GM20431 (cell line): ENCODE results near the gene CRTC3.
"Not testable (repeated sequence)": the region's sequence is repeated elsewhere in the genome, so short reads cannot be mapped to it uniquely, and the experiment has no call there.

ENCODE experiments used
- in situ Hi-C: fragments of 300-500 bp; cut with MseI, MboI; formaldehyde crosslinking; loops from one replicate; pipeline ENCODE4 v1.15.0; 2020; ENCODE audit warnings: low sequenced_read_pairs; ENCODE audit not compliant: unreplicated experiment

The CRTC3 gene

DNA sequence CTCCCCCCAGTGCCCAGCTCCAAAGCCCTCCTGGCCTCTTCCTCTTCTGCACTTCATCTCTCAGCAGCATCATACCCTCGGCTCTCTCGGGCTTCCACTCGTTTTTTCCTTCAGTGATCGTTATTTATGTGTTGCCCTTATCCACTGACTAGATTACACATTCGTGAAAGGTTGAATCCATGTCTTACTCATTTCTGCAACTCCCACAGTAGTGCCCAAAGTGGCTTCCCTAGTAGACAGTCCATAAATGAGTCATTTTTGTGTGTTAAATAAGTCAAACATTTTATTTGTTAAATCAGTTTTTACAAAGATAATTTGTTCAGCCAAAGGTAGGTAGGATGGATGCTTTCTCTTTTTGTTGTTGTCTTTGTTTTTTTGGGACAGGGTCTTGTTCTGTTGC, 87.4 kb downstream of the CRTC3 start:
- in situ Hi-C loops = loop anchor here (25.0 kb wide), 1 partner anchor 280 kb away; no protein-coding TSS in a partner anchor

DNA sequence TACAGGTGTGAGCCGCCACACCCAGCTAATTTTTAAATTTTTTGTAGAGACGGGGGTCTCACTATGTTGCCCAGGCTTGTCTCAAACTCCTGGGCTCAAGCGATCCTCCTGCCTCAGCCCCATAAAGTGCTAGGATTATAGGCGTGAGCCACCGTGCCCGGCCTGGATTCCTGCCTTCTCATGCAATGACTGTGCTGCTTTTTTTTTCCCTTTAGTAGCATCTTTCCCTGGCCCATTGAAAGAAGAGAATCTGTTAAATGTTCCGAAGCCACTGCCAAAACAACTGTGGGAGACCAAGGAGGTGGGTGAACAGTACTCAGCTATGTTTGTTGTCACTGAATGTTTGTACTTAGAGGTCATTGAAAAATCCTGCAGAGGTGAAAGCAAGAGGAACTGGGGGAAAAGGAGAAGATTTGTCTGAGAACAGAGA, 88.0 kb downstream of the CRTC3 start:
- in situ Hi-C loops = loop anchor here (25.0 kb wide), 1 partner anchor 280 kb away; no protein-coding TSS in a partner anchor

DNA sequence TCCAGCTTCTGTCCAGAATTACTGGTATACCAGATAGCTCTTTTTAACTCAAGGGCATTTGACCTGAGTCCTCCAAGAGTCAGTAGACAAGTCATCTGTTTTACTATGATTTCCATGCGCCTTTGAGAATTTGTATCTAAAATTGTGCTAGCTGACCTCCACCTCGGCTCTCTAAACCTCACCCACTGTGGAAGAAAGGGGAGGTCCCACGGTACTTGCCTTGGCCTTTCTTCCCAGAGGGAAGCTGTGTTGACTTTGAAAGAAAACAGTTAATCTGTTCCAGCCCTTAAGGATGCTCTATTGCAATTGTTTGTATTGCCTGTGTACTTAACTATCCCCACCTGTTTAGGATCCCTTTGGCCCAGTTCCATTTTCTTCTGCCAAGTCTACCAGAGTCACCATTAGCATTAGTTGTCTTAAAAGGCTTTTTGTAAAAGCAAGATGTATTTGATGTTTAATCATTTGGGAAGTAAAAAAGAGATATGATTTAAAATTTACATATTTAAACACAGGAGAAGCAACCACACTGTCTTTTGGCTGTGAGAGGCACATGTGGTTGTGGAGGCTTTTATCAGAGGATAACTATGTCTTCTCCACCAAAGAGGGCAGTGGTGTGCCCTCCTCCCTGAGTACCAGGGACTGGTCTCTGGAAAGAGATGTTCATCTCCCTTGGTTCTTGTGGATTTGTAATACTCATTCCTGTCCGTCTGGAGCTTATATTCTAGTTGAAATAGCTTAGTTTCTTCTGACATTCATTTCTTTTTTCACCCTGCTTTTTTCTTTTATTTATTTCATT, 88.8 kb downstream of the CRTC3 start:
- in situ Hi-C loops = loop anchor here (25.0 kb wide), 1 partner anchor 281 kb away; no protein-coding TSS in a partner anchor

GRCh38 chr15:90619468-90619867, 89.7 kb downstream of the CRTC3 start:
- in situ Hi-C loops = loop anchor here (25.0 kb wide), 1 partner anchor 282 kb away; no protein-coding TSS in a partner anchor

GRCh38 chr15:90619939-90620338, 90.2 kb downstream of the CRTC3 start:
- in situ Hi-C loops = loop anchor here (25.0 kb wide), 1 partner anchor 283 kb away; no protein-coding TSS in a partner anchor

DNA sequence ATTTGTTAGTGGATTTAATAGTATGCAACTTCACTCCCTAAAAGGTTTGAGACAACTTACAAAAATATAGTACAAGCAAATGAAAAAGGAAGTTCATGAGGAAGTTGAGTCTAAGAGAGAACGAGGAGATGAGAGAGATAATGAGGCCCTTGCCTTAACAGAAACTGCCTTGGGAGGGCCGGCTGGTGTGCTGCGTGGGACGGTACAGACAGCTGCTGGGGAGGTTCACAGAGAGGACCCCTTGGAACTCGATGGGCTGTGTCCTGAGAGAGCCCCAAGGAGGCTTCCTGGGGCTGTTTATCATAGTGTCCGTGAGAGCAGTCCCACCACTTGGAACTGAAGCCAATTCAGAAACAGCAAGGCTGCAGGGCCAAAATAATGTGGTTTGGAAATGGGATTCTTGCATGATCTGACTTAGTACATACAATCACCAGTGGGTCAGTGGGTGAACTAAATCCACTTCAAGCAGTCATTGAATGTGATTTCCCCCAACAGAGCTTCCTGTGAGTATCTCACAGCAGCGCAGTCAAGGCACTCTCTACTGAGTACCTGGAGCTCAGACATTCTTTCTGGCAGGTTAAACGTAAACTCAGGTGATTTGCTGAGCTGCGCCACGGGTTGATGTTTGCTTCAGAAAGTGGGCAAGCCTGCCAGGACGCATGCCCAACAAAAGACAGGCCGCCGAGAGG, 90.8 kb downstream of the CRTC3 start:
- in situ Hi-C loops = loop anchor here (25.0 kb wide), 1 partner anchor 283 kb away; no protein-coding TSS in a partner anchor

DNA sequence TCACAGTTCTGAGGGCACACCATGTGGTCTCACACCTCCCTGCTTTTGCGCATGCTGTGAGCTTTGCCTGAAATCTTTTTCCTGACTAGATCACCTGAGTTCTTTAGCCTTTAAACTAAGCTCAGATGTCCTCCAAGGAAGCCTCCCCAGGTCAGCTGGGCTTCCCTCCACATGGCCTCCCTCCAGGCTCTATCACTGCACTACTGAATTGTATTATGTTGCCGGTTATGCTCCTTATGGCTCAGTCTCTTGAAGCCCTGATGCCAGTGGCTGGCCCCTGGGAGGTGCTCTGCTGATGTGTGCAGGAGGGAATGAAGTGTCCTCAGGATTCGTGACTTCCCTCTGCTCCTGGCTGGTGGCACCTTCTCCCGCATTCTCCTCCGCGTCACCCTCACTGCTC, 94.1 kb downstream of the CRTC3 start:
- in situ Hi-C loops = loop anchor here (25.0 kb wide), 1 partner anchor 287 kb away; no protein-coding TSS in a partner anchor

- in situ Hi-C loops = loop anchor here (25.0 kb wide), 1 partner anchor 287 kb away; no protein-coding TSS in a partner anchor
Measured at GRCh38 chr15:90624278-90624981, 94.7 kb downstream of the CRTC3 start.

- in situ Hi-C loops = no loop called here
Measured at GRCh38 chr15:90625037-90625436, 95.3 kb downstream of the CRTC3 start.

GRCh38 chr15:90629217-90629616, 99.5 kb downstream of the CRTC3 start:
- in situ Hi-C loops = no loop called here

DNA sequence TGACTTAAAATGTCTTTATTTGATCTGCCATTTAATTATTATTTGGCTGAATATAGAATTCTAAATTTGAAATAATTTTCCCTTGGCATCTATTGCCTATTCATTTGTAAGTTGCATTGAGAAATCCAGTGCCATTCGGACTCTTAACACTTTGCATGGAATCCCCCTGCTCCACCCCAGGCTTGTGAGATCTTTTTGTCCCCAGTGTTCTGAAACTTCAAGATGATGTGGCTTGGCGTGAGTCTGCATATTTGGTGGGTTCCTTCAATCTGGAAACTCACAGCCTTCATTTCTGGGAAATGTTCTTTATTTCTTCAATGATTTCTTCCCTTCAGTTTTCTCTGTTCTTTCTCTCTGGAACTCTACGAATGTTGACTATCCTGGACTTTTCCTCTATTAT, 103.6 kb downstream of the CRTC3 start:
- in situ Hi-C loops = no loop called here

- in situ Hi-C loops = not testable (repeated sequence)
Measured at GRCh38 chr15:90636993-90637392, 107.3 kb downstream of the CRTC3 start.

- in situ Hi-C loops = no loop called here
Measured at GRCh38 chr15:90637693-90638092, 108.0 kb downstream of the CRTC3 start.

DNA sequence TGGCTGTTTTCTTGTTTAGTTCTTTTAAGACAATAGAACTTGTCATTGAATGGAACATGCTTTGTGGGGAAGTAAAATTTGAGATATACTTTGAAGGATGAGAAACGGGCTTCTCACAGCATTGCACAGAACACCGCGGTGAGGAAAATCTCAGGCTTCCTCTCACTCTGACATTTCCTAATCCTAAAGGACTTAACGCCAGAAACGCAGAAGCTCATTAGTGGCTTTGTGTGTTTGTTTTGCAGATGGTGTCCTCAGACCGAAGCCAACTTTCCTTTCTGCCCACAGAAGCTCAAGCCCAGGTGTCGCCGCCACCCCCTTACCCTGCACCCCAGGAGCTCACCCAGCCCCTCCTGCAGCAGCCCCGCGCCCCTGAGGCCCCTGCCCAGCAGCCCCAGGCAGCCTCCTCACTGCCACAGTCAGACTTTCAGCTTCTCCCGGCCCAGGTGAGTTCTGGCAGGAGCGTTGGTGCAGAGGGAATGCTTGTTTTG, 108.5 kb downstream of the CRTC3 start:
- in situ Hi-C loops = no loop called here

GRCh38 chr15:90638963-90639362, 109.2 kb downstream of the CRTC3 start:
- in situ Hi-C loops = no loop called here

DNA sequence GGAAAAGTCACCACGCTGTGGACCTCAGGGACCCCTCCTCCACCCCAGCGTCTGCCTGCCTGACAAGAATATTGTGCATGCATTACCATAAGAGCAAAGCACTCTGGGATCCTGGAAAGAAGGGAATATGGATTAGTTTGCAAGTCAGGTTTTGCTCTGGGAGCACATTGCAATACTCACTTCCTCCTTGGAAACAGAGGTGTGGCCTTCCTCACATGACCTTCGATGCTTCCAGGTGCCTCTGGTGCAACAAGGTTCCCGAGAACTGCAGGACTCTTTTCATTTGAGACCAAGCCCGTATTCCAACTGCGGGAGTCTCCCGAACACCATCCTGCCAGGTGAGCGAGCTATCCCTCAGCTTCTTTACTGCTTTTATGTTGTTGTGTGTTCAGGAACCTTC, 111.1 kb downstream of the CRTC3 start:
- in situ Hi-C loops = loop anchor here (10.0 kb wide), 1 partner anchor 54 kb away; no protein-coding TSS in a partner anchor

DNA sequence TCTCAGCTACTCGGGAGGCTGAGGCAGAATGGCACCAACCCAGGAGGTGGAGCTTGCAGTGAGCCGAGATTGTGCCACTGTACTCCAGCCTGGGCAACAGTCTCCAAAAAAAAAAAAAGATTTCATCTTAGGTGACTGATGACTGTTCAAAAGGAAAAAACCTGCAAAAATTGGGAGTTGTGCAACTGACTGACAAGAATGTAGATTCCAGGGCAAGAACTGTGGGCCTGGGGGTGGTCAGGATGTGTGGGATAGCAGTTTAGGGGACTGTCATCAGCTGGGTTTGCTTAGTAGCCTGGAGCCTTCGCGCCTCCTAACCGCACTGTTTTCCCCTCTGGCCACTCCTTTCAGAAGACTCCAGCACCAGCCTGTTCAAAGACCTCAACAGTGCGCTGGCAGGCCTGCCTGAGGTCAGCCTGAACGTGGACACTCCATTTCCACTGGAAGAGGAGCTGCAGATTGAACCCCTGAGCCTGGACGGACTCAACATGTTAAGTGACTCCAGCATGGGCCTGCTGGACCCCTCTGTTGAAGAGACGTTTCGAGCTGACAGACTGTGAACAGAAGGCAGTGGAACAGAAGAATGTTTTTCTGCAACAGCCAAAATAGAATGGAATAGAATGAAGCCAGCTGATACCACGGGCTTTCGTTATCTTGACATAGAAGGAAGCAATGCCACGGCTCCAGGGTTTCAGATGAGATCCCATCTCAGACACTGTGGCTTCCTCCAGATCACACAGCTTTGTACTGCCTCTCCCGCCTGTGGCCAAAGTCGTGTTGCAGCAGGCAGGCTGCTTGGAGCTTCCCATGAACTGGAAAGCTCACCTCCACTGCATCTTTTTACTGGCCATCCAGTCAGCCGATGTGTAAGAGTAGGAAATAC, 112.1 kb downstream of the CRTC3 start:
- in situ Hi-C loops = loop anchor here (10.0 kb wide), 1 partner anchor 53 kb away; no protein-coding TSS in a partner anchor

- in situ Hi-C loops = loop anchor here (10.0 kb wide), 1 partner anchor 52 kb away; no protein-coding TSS in a partner anchor
Measured at GRCh38 chr15:90642464-90643300, 113.0 kb downstream of the CRTC3 start.
